ENCODE data around the gene PXMP2. TPM values are rescaled to one million over a fixed set of nuclear protein-coding genes. Genes with fewer than 3 reads are reported as not detected.
A peak's percentile ranks its signal among the peaks of the same experiment; 100 is the strongest.

Gene PXMP2
- total RNA-seq, 8 experiments from 2014 or later = 11.5 to 38.0 (median 19.7) TPM

GRCh38 chr12:132723764-132724140, 36.4 kb downstream of the PXMP2 start:
- no peaks in the 10 kb centered on the region for H3K4me1 ChIP-seq (replicated peaks in 1 of 2)
- no peak overlapping the region for H3K4me3 ChIP-seq
- ATAC-seq (replicated peaks in 6 of 8) = no peak
- in situ Hi-C loops (cut with MboI; ENCODE audit: low pct_unique_long_range_greater_than_20kb in 2 of 9, low sequenced_read_pairs in 9 of 9, unreplicated experiment in 9 of 9) = no loop called here
- WGBS, 10 experiments = 47 to 100% (median 91%) methylated on average over 1 to 2 of the region's 2 CpGs; no CpG with 5 or more reads in 2 of the 10 experiments
- no peak overlapping the region for H3K27ac ChIP-seq

DNA sequence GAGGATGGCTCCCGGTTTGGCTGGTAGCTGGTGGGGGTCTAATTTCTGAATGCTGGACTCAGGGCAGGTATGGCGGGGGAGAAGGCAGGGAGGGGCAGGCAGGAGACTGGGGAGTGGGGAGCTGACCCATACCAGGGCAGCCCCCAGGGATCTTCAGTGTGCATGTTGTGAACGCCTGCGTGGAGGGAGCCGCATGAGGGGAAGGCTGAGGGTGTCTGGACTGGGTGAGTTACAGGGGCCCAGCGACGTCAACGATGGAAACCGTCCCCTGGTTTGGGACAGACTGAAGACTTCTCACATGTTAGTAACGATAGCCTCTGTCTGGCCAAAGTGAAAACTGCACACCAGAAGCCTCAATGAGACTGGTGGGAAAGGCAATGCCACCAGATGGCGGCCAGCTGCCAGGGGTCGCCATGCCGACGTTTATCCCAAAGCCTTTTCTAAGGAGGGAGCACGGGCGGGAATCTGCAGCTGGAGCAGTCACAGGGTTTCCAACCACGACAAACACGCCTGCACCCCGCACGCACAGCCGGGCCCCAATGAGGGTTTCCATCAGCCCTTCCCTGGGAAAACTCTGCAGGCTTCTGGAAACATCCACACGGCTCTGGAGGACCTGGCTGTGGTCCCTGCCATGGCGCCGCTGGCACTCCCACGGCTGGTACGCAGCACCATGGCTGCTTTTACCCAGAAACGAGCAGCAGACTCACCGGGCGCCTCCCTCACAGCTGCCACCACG, 37.3 kb downstream of the PXMP2 start:
- H3K4me1 ChIP-seq (replicated peaks in 1 of 2) = no peaks in the 10 kb centered on the region
- no peak overlapping the region for H3K4me3 ChIP-seq
- ATAC-seq (replicated peaks in 6 of 8) = peak in 4 of 8 experiments; percentile 18 to 51 (median 20)
- in situ Hi-C loops (cut with MboI; ENCODE audit: low pct_unique_long_range_greater_than_20kb in 2 of 9, low sequenced_read_pairs in 9 of 9, unreplicated experiment in 9 of 9) = no loop called here
- H3K27ac ChIP-seq = no peak overlapping the region
- WGBS, 10 experiments = 81 to 99% (median 94%) methylated on average over 9 to 11 of the region's 30 CpGs; no CpG with 5 or more reads in 7 of the 10 experiments

DNA sequence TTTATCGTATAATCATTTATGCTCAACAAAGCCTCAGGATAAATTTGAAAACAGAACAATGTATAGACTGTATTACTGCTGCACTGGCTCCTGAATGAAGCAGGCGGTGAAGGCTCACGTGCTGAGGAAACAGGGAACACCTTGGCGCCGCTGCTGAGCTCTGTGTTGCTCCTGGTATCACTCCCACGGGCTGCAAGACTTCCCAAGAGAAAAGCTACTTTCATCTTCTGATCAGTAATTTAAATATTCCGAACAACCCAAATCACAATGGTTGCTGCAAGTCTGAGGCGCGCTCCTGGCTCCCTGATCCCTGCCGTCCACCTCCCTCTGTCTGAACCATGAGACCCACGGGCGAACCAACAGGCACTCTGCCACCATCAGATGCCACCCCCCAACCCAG, 39.0 kb downstream of the PXMP2 start:
- Histone ChIP-seq H3K4me3 (no peak overlapping the region), H3K27ac (no peak overlapping the region), H3K4me1 (replicated peaks in 1 of 2) (no peaks in the 10 kb centered on the region)
- in situ Hi-C loops (cut with MboI; ENCODE audit: low pct_unique_long_range_greater_than_20kb in 2 of 9, low sequenced_read_pairs in 9 of 9, unreplicated experiment in 9 of 9) = no loop called here
- WGBS, 10 experiments = 67 to 100% (median 96%) methylated on average over 1 to 5 of the region's 12 CpGs; no CpG with 5 or more reads in 3 of the 10 experiments
- ATAC-seq (replicated peaks in 6 of 8) = no peak

DNA sequence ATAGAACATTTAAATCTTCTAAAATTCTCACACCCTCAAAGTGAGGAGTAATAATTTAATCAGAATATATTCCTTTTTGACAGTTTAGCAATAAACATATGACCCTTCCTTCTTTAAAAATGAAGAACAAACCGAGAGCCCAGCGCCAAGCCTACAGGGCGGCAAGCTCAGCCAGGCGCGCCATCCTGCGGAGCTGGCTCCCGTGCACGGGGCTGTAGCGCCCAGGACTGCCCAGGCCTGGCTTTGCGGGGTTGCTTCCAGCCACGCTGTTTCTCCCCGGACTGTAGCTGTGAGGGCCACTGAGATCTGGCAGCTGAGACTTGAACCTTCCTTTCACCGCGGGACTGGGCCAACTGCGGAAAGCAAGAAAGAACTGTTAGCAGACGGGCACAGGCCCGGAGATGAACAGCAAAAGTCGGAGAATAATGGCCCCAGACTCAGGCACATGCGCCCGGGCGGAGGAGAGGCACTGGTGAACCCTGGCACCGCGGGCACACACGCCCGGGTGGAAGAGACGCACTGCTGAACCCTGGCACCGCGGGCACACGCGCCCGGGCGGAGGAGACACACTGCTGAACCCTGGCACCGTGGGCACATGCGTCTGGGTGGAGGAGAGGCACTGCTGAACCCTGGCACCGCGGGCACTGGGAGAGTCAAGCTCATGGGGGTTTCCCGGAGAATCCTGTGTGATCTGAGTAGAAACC, 39.9 kb downstream of the PXMP2 start:
- in situ Hi-C loops (cut with MboI; ENCODE audit: low pct_unique_long_range_greater_than_20kb in 2 of 9, low sequenced_read_pairs in 9 of 9, unreplicated experiment in 9 of 9) = no loop called here
- 80 to 100% (median 96%) methylated on average over 1 to 15 of the region's 37 CpGs; no CpG with 5 or more reads in 3 of the 10 experiments for WGBS, 10 experiments
- ATAC-seq (replicated peaks in 6 of 8) = peak in 1 of 8 experiments; percentile 23
- Histone ChIP-seq H3K4me1 (replicated peaks in 1 of 2) (no peaks in the 10 kb centered on the region), H3K27ac (no peak overlapping the region), H3K4me3 (no peak overlapping the region)

DNA sequence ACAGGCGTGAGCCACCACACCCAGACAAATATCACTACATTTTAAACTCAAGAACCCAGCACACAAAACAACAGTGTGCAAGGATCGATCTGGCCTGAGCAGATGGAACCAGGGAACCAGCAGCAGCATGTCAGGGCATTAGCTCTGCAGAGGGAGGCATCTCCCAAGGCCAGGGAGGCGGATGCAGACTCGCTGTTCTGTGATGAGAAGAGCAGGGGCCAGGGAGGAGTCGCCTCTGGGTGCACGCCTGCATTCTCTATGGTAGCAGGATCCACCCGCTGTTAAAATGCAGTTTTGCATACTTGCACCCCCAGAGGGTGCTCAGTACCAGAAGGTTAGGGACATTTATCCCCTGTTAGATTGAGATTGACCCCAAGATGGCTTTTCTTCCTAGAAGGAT, 41.1 kb downstream of the PXMP2 start:
- 30 to 100% (median 47%) methylated on average over 1 to 5 of the region's 7 CpGs; no CpG with 5 or more reads in 3 of the 10 experiments for WGBS, 10 experiments
- Histone ChIP-seq H3K4me3 (no peak overlapping the region), H3K4me1 (replicated peaks in 1 of 2) (no peaks in the 10 kb centered on the region), H3K27ac (no peak overlapping the region)
- in situ Hi-C loops (cut with MboI; ENCODE audit: low pct_unique_long_range_greater_than_20kb in 2 of 9, low sequenced_read_pairs in 9 of 9, unreplicated experiment in 9 of 9) = no loop called here
- peak in 3 of 8 experiments; percentile 26 to 86 (median 77) for ATAC-seq (replicated peaks in 6 of 8)

DNA sequence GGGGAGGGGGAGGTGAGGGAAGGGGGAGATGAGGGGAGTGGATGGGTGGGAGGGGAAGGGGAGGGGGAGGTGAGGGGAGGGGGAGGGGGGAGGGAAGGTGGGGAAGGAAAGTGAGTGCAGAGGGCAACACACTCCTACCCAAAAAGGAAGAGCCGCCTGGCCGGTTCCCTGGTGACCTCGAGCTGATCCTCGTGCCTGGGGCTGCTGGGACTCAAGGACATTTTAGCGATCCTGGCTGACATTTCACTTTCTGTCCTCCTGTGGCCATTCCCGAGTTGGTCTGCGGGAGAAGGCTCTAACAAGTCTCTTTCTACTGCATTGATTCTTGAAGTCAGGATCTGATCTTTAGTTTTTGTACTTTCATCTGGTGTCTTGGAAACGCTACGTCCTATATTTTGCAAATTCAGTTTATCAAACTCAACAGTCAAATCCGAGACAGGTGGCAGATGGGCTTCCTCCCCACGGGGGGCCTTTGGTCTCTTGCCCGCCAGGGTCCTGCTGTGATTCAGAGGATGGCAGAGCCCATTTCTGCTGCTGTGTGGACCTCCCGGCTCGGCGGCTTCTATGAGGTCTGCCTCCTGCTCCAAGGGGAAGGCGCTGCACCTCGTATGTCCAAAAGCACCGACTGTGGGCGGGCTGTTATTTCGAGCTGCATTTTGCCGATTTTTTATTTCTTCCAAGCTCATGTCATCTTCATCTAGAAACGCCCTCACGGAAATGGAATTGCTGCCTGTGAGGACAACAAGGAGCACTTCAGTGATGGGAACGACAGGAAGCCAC, 42.3 kb downstream of the PXMP2 start:
- Histone ChIP-seq H3K4me1 (replicated peaks in 1 of 2) (no peaks in the 10 kb centered on the region), H3K27ac (no peak overlapping the region), H3K4me3 (no peak overlapping the region)
- WGBS, 10 experiments = 73 to 100% (median 91%) methylated on average over 1 to 18 of the region's 24 CpGs; no CpG with 5 or more reads in 1 of the 10 experiments
- in situ Hi-C loops (cut with MboI; ENCODE audit: low pct_unique_long_range_greater_than_20kb in 2 of 9, low sequenced_read_pairs in 9 of 9, unreplicated experiment in 9 of 9) = no loop called here
- ATAC-seq (replicated peaks in 6 of 8) = no peak

DNA sequence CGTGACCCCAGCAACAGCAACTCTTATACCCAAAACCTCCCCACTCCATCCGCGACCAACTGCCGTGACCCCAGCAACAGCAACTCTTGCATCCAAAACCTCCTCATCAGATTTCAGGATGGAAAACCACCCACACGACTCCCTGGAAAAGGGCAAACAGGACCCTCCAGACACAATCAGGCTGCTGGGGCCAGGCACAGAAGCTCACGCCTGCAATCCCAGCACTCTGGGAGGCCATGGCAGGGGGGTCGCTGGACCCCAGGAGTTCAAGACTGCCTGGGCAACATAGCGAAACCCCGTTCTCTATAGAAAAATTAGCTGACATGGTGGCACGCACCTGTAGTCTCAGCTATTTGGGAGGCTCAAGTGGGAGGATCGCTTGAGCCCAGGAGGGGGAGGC, 43.0 kb downstream of the PXMP2 start:
- no peak for ATAC-seq (replicated peaks in 6 of 8)
- Histone ChIP-seq H3K4me1 (replicated peaks in 1 of 2) (no peaks in the 10 kb centered on the region), H3K4me3 (no peak overlapping the region), H3K27ac (no peak overlapping the region)
- WGBS, 10 experiments = 60 to 100% (median 80%) methylated on average over 1 of the region's 11 CpGs; no CpG with 5 or more reads in 7 of the 10 experiments
- in situ Hi-C loops (cut with MboI; ENCODE audit: low pct_unique_long_range_greater_than_20kb in 2 of 9, low sequenced_read_pairs in 9 of 9, unreplicated experiment in 9 of 9) = no loop called here

GRCh38 chr12:132731574-132731973, 44.2 kb downstream of the PXMP2 start:
- in situ Hi-C loops (cut with MboI; ENCODE audit: low pct_unique_long_range_greater_than_20kb in 2 of 9, low sequenced_read_pairs in 9 of 9, unreplicated experiment in 9 of 9) = no loop called here
- no peak overlapping the region for H3K4me3 ChIP-seq
- ATAC-seq (replicated peaks in 6 of 8) = no peak
- 81 to 100% (median 95%) methylated on average over 1 to 14 of the region's 17 CpGs; no CpG with 5 or more reads in 2 of the 10 experiments for WGBS, 10 experiments
- H3K27ac ChIP-seq = no peak overlapping the region
- H3K4me1 ChIP-seq (replicated peaks in 1 of 2) = no peaks in the 10 kb centered on the region

GRCh38 chr12:132734206-132734605, 46.8 kb downstream of the PXMP2 start:
- in situ Hi-C loops (cut with MboI; ENCODE audit: low pct_unique_long_range_greater_than_20kb in 2 of 9, low sequenced_read_pairs in 9 of 9, unreplicated experiment in 9 of 9) = no loop called here
- Histone ChIP-seq H3K27ac (no peak overlapping the region), H3K4me3 (no peak overlapping the region), H3K4me1 (replicated peaks in 1 of 2) (no peaks in the 10 kb centered on the region)
- peak in 2 of 8 experiments; percentile 33 to 82 for ATAC-seq (replicated peaks in 6 of 8)
- 0 to 90% (median 78%) methylated on average over 1 to 6 of the region's 10 CpGs; no CpG with 5 or more reads in 3 of the 10 experiments for WGBS, 10 experiments

DNA sequence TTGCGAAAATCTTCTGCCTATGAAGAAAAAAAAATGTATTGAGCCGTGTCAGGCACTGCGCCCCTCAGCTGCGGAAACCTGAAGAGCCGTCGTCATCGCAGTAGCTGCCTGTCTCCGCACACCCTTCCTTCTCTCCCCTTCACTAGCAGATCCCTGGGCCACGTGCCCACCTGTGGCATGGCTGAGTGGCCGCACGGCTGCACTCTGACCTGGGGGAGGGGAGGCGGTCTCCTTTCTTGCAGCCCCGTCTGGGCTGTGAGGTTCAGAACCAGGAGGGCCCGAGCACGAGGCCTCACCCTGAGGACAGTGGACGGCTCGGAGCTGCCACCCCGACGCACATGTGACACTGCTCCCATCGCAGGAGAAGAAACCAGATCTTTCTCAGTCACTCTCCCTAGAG, 48.1 kb downstream of the PXMP2 start:
- in situ Hi-C loops (cut with MboI; ENCODE audit: low pct_unique_long_range_greater_than_20kb in 2 of 9, low sequenced_read_pairs in 9 of 9, unreplicated experiment in 9 of 9) = no loop called here
- ATAC-seq (replicated peaks in 6 of 8) = no peak
- Histone ChIP-seq H3K27ac (no peak overlapping the region), H3K4me3 (no peak overlapping the region), H3K4me1 (replicated peaks in 1 of 2) (no peaks in the 10 kb centered on the region)
- WGBS, 10 experiments = 95 to 100% (median 100%) methylated on average over 1 to 7 of the region's 20 CpGs; no CpG with 5 or more reads in 3 of the 10 experiments

- Histone ChIP-seq H3K4me3 (no peak overlapping the region), H3K27ac (no peak overlapping the region), H3K4me1 (replicated peaks in 1 of 2) (no peaks in the 10 kb centered on the region)
- no peak for ATAC-seq (replicated peaks in 6 of 8)
- in situ Hi-C loops (cut with MboI; ENCODE audit: low pct_unique_long_range_greater_than_20kb in 2 of 9, low sequenced_read_pairs in 9 of 9, unreplicated experiment in 9 of 9) = no loop called here
- 83 to 97% (median 94%) methylated on average over 1 to 9 of the region's 12 CpGs; no CpG with 5 or more reads in 6 of the 10 experiments for WGBS, 10 experiments
Observed at GRCh38 chr12:132736378-132736777, 49.0 kb downstream of the PXMP2 start.

- no peaks in the 10 kb centered on the region for H3K4me1 ChIP-seq (replicated peaks in 1 of 2)
- 89 to 100% (median 100%) methylated on average over 1 to 4 of the region's 15 CpGs; no CpG with 5 or more reads in 5 of the 10 experiments for WGBS, 10 experiments
- in situ Hi-C loops (cut with MboI; ENCODE audit: low pct_unique_long_range_greater_than_20kb in 2 of 9, low sequenced_read_pairs in 9 of 9, unreplicated experiment in 9 of 9) = no loop called here
- ATAC-seq (replicated peaks in 6 of 8) = peak in 1 of 8 experiments; percentile 13
- H3K4me3 ChIP-seq = no peak overlapping the region
- H3K27ac ChIP-seq = no peak overlapping the region
Observed at GRCh38 chr12:132736913-132737312, 49.5 kb downstream of the PXMP2 start.

All from motor neuron (in vitro differentiated cells).